ENCODE results near the gene NCBP3.

NCBP3 gene

GRCh38 chr17:3851461-3852100 lies 5.5 kb upstream of the NCBP3 start:
- Histone ChIP-seq H3K9ac (ENCODE audit: low read depth, low read length, poor library complexity, severe bottlenecking) (no peak overlapping the region), H2AFZ (ENCODE audit: low read length) (no peak overlapping the region), H3K79me2 (ENCODE audit: insufficient read depth, low read length) (no peaks in the 10 kb centered on the region), H3K27me3 (ENCODE audit: insufficient read depth, low read length, poor library complexity, severe bottlenecking) (no peaks in the 10 kb centered on the region), H4K20me1 (ENCODE audit: insufficient read depth, low read length, poor library complexity, severe bottlenecking) (no peaks in the 10 kb centered on the region), H3K9me2 (replicated peaks; ENCODE audit: low read depth, low read length) (no peaks in the 10 kb centered on the region), H3F3A (ENCODE audit: low read depth) (no peaks in the 10 kb centered on the region), H3K4me1 (ENCODE audit: insufficient read depth, low read length, poor library complexity, severe bottlenecking) (peaks cover 8% of the 10 kb centered on the region), H3K4me2 (ENCODE audit: low read depth, low read length, poor library complexity, severe bottlenecking) (no peak overlapping the region), H3K4me3 (ENCODE audit: low read length, poor library complexity, severe bottlenecking) (no peak overlapping the region), H3K9me3 (ENCODE audit: insufficient read depth, low read depth, low read length) (no peaks in the 10 kb centered on the region), H3K36me3 (ENCODE audit: insufficient read depth, low read length) (no peaks in the 10 kb centered on the region)
- TF ChIP-seq EZH2phosphoT487 (IDR thresholded peaks at IDR 0.05; ENCODE audit: borderline replicate concordance) (no peak), CTCF (conservative IDR thresholded peaks at IDR 0.05; ENCODE audit: low read length) (no peak)

- H3K9me3 ChIP-seq (ENCODE audit: insufficient read depth, low read depth, low read length) = no peaks in the 10 kb centered on the region
- no peak overlapping the region for H2AFZ ChIP-seq (ENCODE audit: low read length)
- no peak overlapping the region for H3K4me3 ChIP-seq (ENCODE audit: low read length, poor library complexity, severe bottlenecking)
- H4K20me1 ChIP-seq (ENCODE audit: insufficient read depth, low read length, poor library complexity, severe bottlenecking) = peaks cover 22% of the 10 kb centered on the region
- H3K4me1 ChIP-seq (ENCODE audit: insufficient read depth, low read length, poor library complexity, severe bottlenecking) = peaks cover 23% of the 10 kb centered on the region
- H3K27me3 ChIP-seq (ENCODE audit: insufficient read depth, low read length, poor library complexity, severe bottlenecking) = no peaks in the 10 kb centered on the region
- peaks cover 26% of the 10 kb centered on the region for H3K79me2 ChIP-seq (ENCODE audit: insufficient read depth, low read length)
- TF ChIP-seq EZH2phosphoT487 (IDR thresholded peaks at IDR 0.05; ENCODE audit: borderline replicate concordance) = no peak
- TF ChIP-seq CTCF (conservative IDR thresholded peaks at IDR 0.05; ENCODE audit: low read length) = no peak
- no peaks in the 10 kb centered on the region for H3F3A ChIP-seq (ENCODE audit: low read depth)
- H3K36me3 ChIP-seq (ENCODE audit: insufficient read depth, low read length) = no peaks in the 10 kb centered on the region
- H3K9me2 ChIP-seq (replicated peaks; ENCODE audit: low read depth, low read length) = no peaks in the 10 kb centered on the region
- H3K4me2 ChIP-seq (ENCODE audit: low read depth, low read length, poor library complexity, severe bottlenecking) = no peak overlapping the region
- H3K9ac ChIP-seq (ENCODE audit: low read depth, low read length, poor library complexity, severe bottlenecking) = no peak overlapping the region
These were observed 2.3 kb upstream of the NCBP3 start for GRCh38 chr17:3848229-3848835.

GRCh38 chr17:3847165-3847670 lies 1.2 kb upstream of the NCBP3 start:
- peaks cover 38% of the 10 kb centered on the region for H3K79me2 ChIP-seq (ENCODE audit: insufficient read depth, low read length)
- peak overlapping the region; percentile 98 for H3K4me3 ChIP-seq (ENCODE audit: low read length, poor library complexity, severe bottlenecking)
- peak overlapping the region; percentile 87 for H3K4me2 ChIP-seq (ENCODE audit: low read depth, low read length, poor library complexity, severe bottlenecking)
- H3K4me1 ChIP-seq (ENCODE audit: insufficient read depth, low read length, poor library complexity, severe bottlenecking) = peaks cover 28% of the 10 kb centered on the region
- peaks cover 4% of the 10 kb centered on the region; the same call in 1 of the 2 replicates for H3K36me3 ChIP-seq (ENCODE audit: insufficient read depth, low read length)
- TF ChIP-seq CTCF (conservative IDR thresholded peaks at IDR 0.05; ENCODE audit: low read length) (no peak), EZH2phosphoT487 (IDR thresholded peaks at IDR 0.05; ENCODE audit: borderline replicate concordance) (no peak)
- H4K20me1 ChIP-seq (ENCODE audit: insufficient read depth, low read length, poor library complexity, severe bottlenecking) = peaks cover 23% of the 10 kb centered on the region
- no peaks in the 10 kb centered on the region for H3K27me3 ChIP-seq (ENCODE audit: insufficient read depth, low read length, poor library complexity, severe bottlenecking)
- no peaks in the 10 kb centered on the region for H3K9me3 ChIP-seq (ENCODE audit: insufficient read depth, low read depth, low read length)
- no peaks in the 10 kb centered on the region for H3F3A ChIP-seq (ENCODE audit: low read depth)
- H3K9ac ChIP-seq (ENCODE audit: low read depth, low read length, poor library complexity, severe bottlenecking) = no peak overlapping the region
- no peaks in the 10 kb centered on the region for H3K9me2 ChIP-seq (replicated peaks; ENCODE audit: low read depth, low read length)
- H2AFZ ChIP-seq (ENCODE audit: low read length) = no peak overlapping the region
